SJCRH30 (cell line): ENCODE measurements around the gene DHX40. TPM values are rescaled to one million over a fixed set of nuclear protein-coding genes. Genes with fewer than 3 reads are reported as not detected.
"Not testable (repeated sequence)": the region's sequence is repeated elsewhere in the genome, so short reads cannot be mapped to it uniquely, and the experiment has no call there.

Experiments used
- DNase-seq, 2 experiments: peaks; one replicate each; pipeline ENCODE4 v3.0.0-alpha.2; 2015 to 2020
- H3K27ac ChIP-seq: fragments of 250-450 bp; sonication (Bioruptor Pico); 2 replicates; pipeline ENCODE4 v1.5.1; 2020; ENCODE audit warnings: mild to moderate bottlenecking, moderate library complexity
- H3K27me3 ChIP-seq: fragments of 250-450 bp; sonication (Bioruptor Pico); 2 replicates; pipeline ENCODE4 v1.5.1; 2020; ENCODE audit warnings: mild to moderate bottlenecking, moderate library complexity
- H3K36me3 ChIP-seq: fragments of 250-450 bp; sonication (Bioruptor Pico); 2 replicates; pipeline ENCODE4 v1.5.1; 2020; ENCODE audit warnings: mild to moderate bottlenecking, moderate library complexity
- H3K4me1 ChIP-seq: fragments of 250-450 bp; sonication (Bioruptor Pico); 2 replicates; pipeline ENCODE4 v1.5.1; 2020; ENCODE audit warnings: mild to moderate bottlenecking, moderate library complexity
- H3K4me3 ChIP-seq: fragments of 250-450 bp; sonication (Bioruptor Pico); 2 replicates; pipeline ENCODE4 v1.5.1; 2020; ENCODE audit warnings: mild to moderate bottlenecking, moderate library complexity
- H3K9me3 ChIP-seq: fragments of 250-450 bp; sonication (Bioruptor Pico); replicated peaks from 2 replicates; pipeline ENCODE4 v1.5.1; 2020; ENCODE audit warnings: mild to moderate bottlenecking, moderate library complexity
- total RNA-seq: library from RNA; depleted of rRNA; stranded (reverse); fragments of >200 nt; shearing (Covaris generic); gene quantifications from 2 replicates; pipeline ENCODE4 v1.2.3, GENCODE V29; 2014; rRNA removed

Gene DHX40
- total RNA-seq = 45.6 and 47.2 TPM in 2 replicates

- DNase-seq = peak; percentile 93 to 95
- H3K9me3 ChIP-seq = no peaks in the 10 kb centered on the region
- H3K4me1 ChIP-seq = no peaks in the 10 kb centered on the region
- H3K27ac ChIP-seq = peak within 1 kb of the TSS; percentile 48
- no peaks in the 10 kb centered on the region for H3K27me3 ChIP-seq
- H3K4me3 ChIP-seq = peak within 1 kb of the TSS; percentile 95
- H3K36me3 ChIP-seq = no peaks in the 10 kb centered on the region
These were observed at the start of gene DHX40 for GRCh38 chr17:59565171-59565958. Gene DHX40, plus strand, starts transcription at chr17:59565610. Its CDS starts 62 bp downstream, at chr17:59565672.

GRCh38 chr17:59516451-59516850 is 49.0 kb upstream of the DHX40 start:
- DNase-seq = no peak
- H3K4me1 ChIP-seq = peaks cover 5% of the 10 kb centered on the region; the same call in 1 of the 2 replicates
- no peak overlapping the region for H3K4me3 ChIP-seq
- no peaks in the 10 kb centered on the region for H3K27me3 ChIP-seq
- no peak overlapping the region for H3K27ac ChIP-seq
- H3K36me3 ChIP-seq = no peaks in the 10 kb centered on the region
- no peaks in the 10 kb centered on the region for H3K9me3 ChIP-seq

- DNase-seq = no peak
- Histone ChIP-seq H3K36me3 (no peaks in the 10 kb centered on the region), H3K27me3 (no peaks in the 10 kb centered on the region), H3K9me3 (no peaks in the 10 kb centered on the region), H3K27ac (no peak overlapping the region), H3K4me3 (no peak overlapping the region), H3K4me1 (peaks cover 2% of the 10 kb centered on the region; the same call in 1 of the 2 replicates)
These were observed 46.3 kb upstream of the DHX40 start for GRCh38 chr17:59519132-59519531.

GRCh38 chr17:59520251-59520650 is 45.2 kb upstream of the DHX40 start:
- no peak for DNase-seq
- H3K36me3 ChIP-seq = no peaks in the 10 kb centered on the region
- H3K27ac ChIP-seq = no peak overlapping the region
- no peak overlapping the region for H3K4me3 ChIP-seq
- no peaks in the 10 kb centered on the region for H3K4me1 ChIP-seq
- no peaks in the 10 kb centered on the region for H3K9me3 ChIP-seq
- H3K27me3 ChIP-seq = no peaks in the 10 kb centered on the region

- Histone ChIP-seq H3K9me3 (no peaks in the 10 kb centered on the region), H3K36me3 (no peaks in the 10 kb centered on the region), H3K4me3 (no peak overlapping the region), H3K27ac (no peak overlapping the region), H3K4me1 (no peaks in the 10 kb centered on the region), H3K27me3 (no peaks in the 10 kb centered on the region)
- peak; percentile 41 to 76 for DNase-seq
These were observed 43.8 kb upstream of the DHX40 start for GRCh38 chr17:59521465-59522126.

GRCh38 chr17:59524930-59525329 is 40.5 kb upstream of the DHX40 start:
- H3K36me3 ChIP-seq, H3K27me3 ChIP-seq, DNase-seq: not testable (repeated sequence)

GRCh38 chr17:59525668-59526067 is 39.7 kb upstream of the DHX40 start:
- Histone ChIP-seq H3K36me3 (no peaks in the 10 kb centered on the region), H3K4me3 (no peak overlapping the region)

More at GRCh38 chr17:59524930-59525329, 40.5 kb upstream of the DHX40 start:
- H3K27ac ChIP-seq, H3K4me1 ChIP-seq, H3K4me3 ChIP-seq, H3K9me3 ChIP-seq: not testable (repeated sequence)

GRCh38 chr17:59526451-59526850 is 39.0 kb upstream of the DHX40 start:
- H3K4me1 ChIP-seq = no peaks in the 10 kb centered on the region
- no peaks in the 10 kb centered on the region for H3K27me3 ChIP-seq

More at GRCh38 chr17:59525668-59526067, 39.7 kb upstream of the DHX40 start:
- Histone ChIP-seq H3K27ac (no peak overlapping the region), H3K4me1 (no peaks in the 10 kb centered on the region), H3K9me3 (no peaks in the 10 kb centered on the region), H3K27me3 (no peaks in the 10 kb centered on the region)
- DNase-seq = no peak

GRCh38 chr17:59527325-59527917 is 38.0 kb upstream of the DHX40 start:
- no peak for DNase-seq

More at GRCh38 chr17:59526451-59526850, 39.0 kb upstream of the DHX40 start:
- Histone ChIP-seq H3K27ac (no peak overlapping the region), H3K9me3 (no peaks in the 10 kb centered on the region), H3K36me3 (no peaks in the 10 kb centered on the region), H3K4me3 (no peak overlapping the region)
- no peak for DNase-seq

GRCh38 chr17:59527931-59528330 is 37.5 kb upstream of the DHX40 start:
- H3K4me1 ChIP-seq = no peaks in the 10 kb centered on the region

More at GRCh38 chr17:59527325-59527917, 38.0 kb upstream of the DHX40 start:
- Histone ChIP-seq H3K4me3 (no peak overlapping the region), H3K4me1 (no peaks in the 10 kb centered on the region), H3K27me3 (no peaks in the 10 kb centered on the region), H3K36me3 (no peaks in the 10 kb centered on the region), H3K27ac (no peak overlapping the region), H3K9me3 (no peaks in the 10 kb centered on the region)

GRCh38 chr17:59530531-59530930 is 34.9 kb upstream of the DHX40 start:
- Histone ChIP-seq H3K4me3 (no peak overlapping the region), H3K36me3 (no peaks in the 10 kb centered on the region), H3K27me3 (no peaks in the 10 kb centered on the region), H3K9me3 (no peaks in the 10 kb centered on the region), H3K27ac (no peak overlapping the region), H3K4me1 (no peaks in the 10 kb centered on the region)
- no peak for DNase-seq

More at GRCh38 chr17:59527931-59528330, 37.5 kb upstream of the DHX40 start:
- Histone ChIP-seq H3K9me3 (no peaks in the 10 kb centered on the region), H3K4me3 (no peak overlapping the region), H3K27ac (no peak overlapping the region), H3K27me3 (no peaks in the 10 kb centered on the region), H3K36me3 (no peaks in the 10 kb centered on the region)
- no peak for DNase-seq

GRCh38 chr17:59533694-59534093 is 31.7 kb upstream of the DHX40 start:
- Histone ChIP-seq H3K9me3 (no peaks in the 10 kb centered on the region), H3K27me3 (no peaks in the 10 kb centered on the region), H3K36me3 (no peaks in the 10 kb centered on the region), H3K27ac (no peak overlapping the region), H3K4me3 (no peak overlapping the region), H3K4me1 (no peaks in the 10 kb centered on the region)
- no peak for DNase-seq

- Histone ChIP-seq H3K9me3 (no peaks in the 10 kb centered on the region), H3K4me1 (no peaks in the 10 kb centered on the region), H3K36me3 (no peaks in the 10 kb centered on the region), H3K27me3 (no peaks in the 10 kb centered on the region), H3K4me3 (no peak overlapping the region), H3K27ac (no peak overlapping the region)
- peak in 1 of 2 experiments; percentile 2 for DNase-seq
These were observed 30.8 kb upstream of the DHX40 start for GRCh38 chr17:59534583-59534982.

- DNase-seq = no peak
- H3K36me3 ChIP-seq = no peaks in the 10 kb centered on the region
- no peaks in the 10 kb centered on the region for H3K4me1 ChIP-seq
- no peaks in the 10 kb centered on the region for H3K9me3 ChIP-seq
- no peaks in the 10 kb centered on the region for H3K27me3 ChIP-seq
- H3K4me3 ChIP-seq = no peak overlapping the region
- no peak overlapping the region for H3K27ac ChIP-seq
These were observed 27.1 kb upstream of the DHX40 start for GRCh38 chr17:59538195-59538909.
